GM12878 (cell line): ENCODE data around the gene ISG15. TPM values are rescaled to one million over a fixed set of nuclear protein-coding genes. Genes with fewer than 3 reads are reported as not detected.

ENCODE experiments used
- BACH1 ChIP-seq: fragments of 450-650 bp; IDR thresholded peaks from 2 replicates; pipeline ENCODE4 v1.6.1; 2017; ENCODE audit warnings: mild to moderate bottlenecking, borderline replicate concordance
- CBFB ChIP-seq: IDR thresholded peaks from 2 replicates; pipeline ENCODE4 v1.6.1; 2016; ENCODE audit warnings: antibody characterized with exemption, low read depth
- CEBPB ChIP-seq, 2 experiments: fragments of 150-350 bp in 1 of 2; IDR thresholded peaks; 2 replicates each; pipeline ENCODE4 v1.6.1; 2012 to 2014; ENCODE audit warnings: low read depth in 2 of 2, low read length in 2 of 2, borderline replicate concordance in 1 of 2, inconsistent platforms in 1 of 2
- E2F8 ChIP-seq: fragments of 450-650 bp; IDR thresholded peaks from 2 replicates; pipeline ENCODE4 v1.6.1; 2018; ENCODE audit warnings: mild to moderate bottlenecking, low read depth, moderate library complexity; ENCODE audit not compliant: partially characterized antibody
- ESRRA ChIP-seq: IDR thresholded peaks from 2 replicates; pipeline ENCODE4 v1.6.1; 2012; ENCODE audit warnings: mild to moderate bottlenecking, low read length, improper control_type of control experiment
- EZH2 ChIP-seq: IDR thresholded peaks from 2 replicates; pipeline ENCODE4 v1.6.1; 2012; ENCODE audit warnings: low read depth, mild to moderate bottlenecking, control low read depth, inconsistent platforms, low read length, borderline replicate concordance; ENCODE audit not compliant: control insufficient read depth
- FOXK2 ChIP-seq: fragments of 450-650 bp; IDR thresholded peaks from 2 replicates; pipeline ENCODE4 v1.6.1; 2017; ENCODE audit warnings: mild to moderate bottlenecking, moderate library complexity
- JUNB ChIP-seq: IDR thresholded peaks from 2 replicates; pipeline ENCODE4 v1.6.1; 2016; ENCODE audit warnings: antibody characterized with exemption, mild to moderate bottlenecking
- KLF5 ChIP-seq: fragments of 450-650 bp; IDR thresholded peaks from 2 replicates; pipeline ENCODE4 v1.6.1; 2014; ENCODE audit warnings: mild to moderate bottlenecking; ENCODE audit not compliant: partially characterized antibody
- NR2C1 ChIP-seq: fragments of 450-650 bp; IDR thresholded peaks from 2 replicates; pipeline ENCODE4 v1.6.1; 2017; ENCODE audit warnings: antibody characterized with exemption, mild to moderate bottlenecking, moderate library complexity
- NR2F1 ChIP-seq: fragments of 450-650 bp; conservative IDR thresholded peaks from 2 replicates; pipeline ENCODE4 v1.6.1; 2017; ENCODE audit warnings: mild to moderate bottlenecking
- NRF1 ChIP-seq: conservative IDR thresholded peaks from 2 replicates; pipeline ENCODE4 v1.6.1; 2011; ENCODE audit warnings: mild to moderate bottlenecking, low read depth, low read length, improper control_type of control experiment
- PML ChIP-seq: IDR thresholded peaks from 2 replicates; pipeline ENCODE4 v1.6.1; 2012; ENCODE audit warnings: low read length, inconsistent platforms
- RAD51 ChIP-seq: fragments of 450-650 bp; IDR thresholded peaks from 2 replicates; pipeline ENCODE4 v1.6.1; 2016; ENCODE audit warnings: moderate library complexity, mild to moderate bottlenecking, inconsistent platforms
- RCOR1 ChIP-seq: conservative IDR thresholded peaks from 2 replicates; pipeline ENCODE4 v1.6.1; 2012; ENCODE audit warnings: low read depth, low read length, improper control_type of control experiment
- RFX5 ChIP-seq: IDR thresholded peaks from 2 replicates; pipeline ENCODE4 v1.6.1; 2011; ENCODE audit warnings: low read depth, low read length, improper control_type of control experiment
- RUNX3 ChIP-seq: IDR thresholded peaks from 2 replicates; pipeline ENCODE4 v1.6.1; 2012; ENCODE audit warnings: low read length, inconsistent platforms
- ZNF24 ChIP-seq: fragments of 450-650 bp; IDR thresholded peaks from 2 replicates; pipeline ENCODE4 v1.6.1; 2017; ENCODE audit warnings: antibody characterized with exemption, mild to moderate bottlenecking
- polyA plus RNA-seq, 11 experiments: library from polyadenylated mRNA; depleted of rRNA in 4 of 11; unstranded in 6 of 11; stranded (reverse) in 5 of 11; fragments of >200 nt; fragmentation: Nextera tagmentation in 4 of 11; fragmentation: Illumina TruSeq in 1 of 11; extraction: Ambion mirVana in 4 of 11; extraction: Trizol in 1 of 11; gene quantifications; 1 replicate in 1 of 11; 2 replicates in 10 of 11; pipeline versions ENCODE4 v1.2.1 to v1.2.3, GENCODE V29; 2011 to 2016; ENCODE audit warnings: inconsistent platforms in 2 of 11, missing spikeins in 2 of 11, low read depth in 1 of 11
- total RNA-seq, 4 experiments: library from RNA; depleted of rRNA in 3 of 4; stranded (reverse); fragments of >200 nt in 3 of 4; fragmentation: Illumina TruSeq in 1 of 4; extraction: Trizol in 1 of 4; gene quantifications; 2 replicates each; pipeline versions ENCODE4 v1.2.1 to v1.2.3, GENCODE V29; 2013 to 2021
- TF ChIP-seq, protein P1 (sequence below): IDR thresholded peaks from 2 replicates; pipeline ENCODE4 v1.6.1; 2012; ENCODE audit warnings: improper control_type of control experiment, low read depth, low read length; ENCODE audit not compliant: insufficient replicate concordance
- TF ChIP-seq, protein P2 (sequence below): IDR thresholded peaks from 2 replicates; pipeline ENCODE4 v1.6.1; 2012; ENCODE audit warnings: low read depth, low read length, improper control_type of control experiment

Gene ISG15
- total and polyA plus RNA-seq, 10 of the 15 experiments (the other 5 are each of a cell fraction or from before 2014, with no cell fraction given) = 7.8 to 384 (median 274) TPM

DNA sequence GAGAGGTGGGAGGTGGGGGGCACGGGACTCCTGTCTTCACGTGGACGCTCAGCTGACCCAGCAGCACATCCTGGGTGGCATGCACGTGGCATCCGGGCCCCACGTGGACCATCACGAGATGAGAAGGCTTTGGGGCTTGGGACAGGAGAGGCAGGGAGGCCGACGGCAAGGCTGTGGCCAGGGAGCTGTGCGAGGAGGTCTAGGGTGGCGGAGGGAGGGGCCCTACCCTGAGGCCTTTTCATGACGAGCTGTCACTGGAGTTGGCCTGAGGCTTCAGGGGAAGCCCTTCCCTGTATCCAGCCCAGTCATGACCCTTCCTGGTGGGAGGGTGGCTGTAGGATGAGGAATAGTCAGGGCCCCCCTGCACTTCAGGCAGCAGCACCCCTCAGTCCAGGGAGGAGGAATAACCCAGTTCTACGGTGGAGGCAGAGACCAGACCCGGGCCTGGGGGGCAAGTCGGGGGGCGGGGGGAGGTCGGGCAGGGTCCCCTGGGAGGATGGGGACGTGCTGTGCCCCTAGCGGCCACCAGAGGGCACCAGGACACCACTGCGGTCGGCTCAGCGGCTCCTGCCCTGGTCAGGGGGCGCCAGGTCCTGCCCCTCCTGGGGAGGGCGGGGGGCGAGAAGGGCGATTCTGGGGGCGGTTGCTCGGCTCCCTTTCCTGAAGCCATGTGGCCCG, 29.4 kb upstream of the ISG15 start (continued):
- no peak for TF ChIP-seq ZNF24
- TF ChIP-seq KLF5 = no peak
- TF ChIP-seq JUNB = no peak
- TF ChIP-seq ESRRA = no peak
- TF ChIP-seq FOXK2 = no peak
- no peak for TF ChIP-seq CBFB
- no peak for TF ChIP-seq NR2C1
- TF ChIP-seq PML = no peak
- TF ChIP-seq NRF1 = no peak
- TF ChIP-seq RFX5 = no peak
- TF ChIP-seq, protein P1, sequence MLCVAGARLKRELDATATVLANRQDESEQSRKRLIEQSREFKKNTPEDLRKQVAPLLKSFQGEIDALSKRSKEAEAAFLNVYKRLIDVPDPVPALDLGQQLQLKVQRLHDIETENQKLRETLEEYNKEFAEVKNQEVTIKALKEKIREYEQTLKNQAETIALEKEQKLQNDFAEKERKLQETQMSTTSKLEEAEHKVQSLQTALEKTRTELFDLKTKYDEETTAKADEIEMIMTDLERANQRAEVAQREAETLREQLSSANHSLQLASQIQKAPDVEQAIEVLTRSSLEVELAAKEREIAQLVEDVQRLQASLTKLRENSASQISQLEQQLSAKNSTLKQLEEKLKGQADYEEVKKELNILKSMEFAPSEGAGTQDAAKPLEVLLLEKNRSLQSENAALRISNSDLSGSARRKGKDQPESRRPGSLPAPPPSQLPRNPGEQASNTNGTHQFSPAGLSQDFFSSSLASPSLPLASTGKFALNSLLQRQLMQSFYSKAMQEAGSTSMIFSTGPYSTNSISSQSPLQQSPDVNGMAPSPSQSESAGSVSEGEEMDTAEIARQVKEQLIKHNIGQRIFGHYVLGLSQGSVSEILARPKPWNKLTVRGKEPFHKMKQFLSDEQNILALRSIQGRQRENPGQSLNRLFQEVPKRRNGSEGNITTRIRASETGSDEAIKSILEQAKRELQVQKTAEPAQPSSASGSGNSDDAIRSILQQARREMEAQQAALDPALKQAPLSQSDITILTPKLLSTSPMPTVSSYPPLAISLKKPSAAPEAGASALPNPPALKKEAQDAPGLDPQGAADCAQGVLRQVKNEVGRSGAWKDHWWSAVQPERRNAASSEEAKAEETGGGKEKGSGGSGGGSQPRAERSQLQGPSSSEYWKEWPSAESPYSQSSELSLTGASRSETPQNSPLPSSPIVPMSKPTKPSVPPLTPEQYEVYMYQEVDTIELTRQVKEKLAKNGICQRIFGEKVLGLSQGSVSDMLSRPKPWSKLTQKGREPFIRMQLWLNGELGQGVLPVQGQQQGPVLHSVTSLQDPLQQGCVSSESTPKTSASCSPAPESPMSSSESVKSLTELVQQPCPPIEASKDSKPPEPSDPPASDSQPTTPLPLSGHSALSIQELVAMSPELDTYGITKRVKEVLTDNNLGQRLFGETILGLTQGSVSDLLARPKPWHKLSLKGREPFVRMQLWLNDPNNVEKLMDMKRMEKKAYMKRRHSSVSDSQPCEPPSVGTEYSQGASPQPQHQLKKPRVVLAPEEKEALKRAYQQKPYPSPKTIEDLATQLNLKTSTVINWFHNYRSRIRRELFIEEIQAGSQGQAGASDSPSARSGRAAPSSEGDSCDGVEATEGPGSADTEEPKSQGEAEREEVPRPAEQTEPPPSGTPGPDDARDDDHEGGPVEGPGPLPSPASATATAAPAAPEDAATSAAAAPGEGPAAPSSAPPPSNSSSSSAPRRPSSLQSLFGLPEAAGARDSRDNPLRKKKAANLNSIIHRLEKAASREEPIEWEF = no peak
- TF ChIP-seq RAD51 = no peak
- TF ChIP-seq RUNX3 = peak; percentile 61
- TF ChIP-seq, protein P2, sequence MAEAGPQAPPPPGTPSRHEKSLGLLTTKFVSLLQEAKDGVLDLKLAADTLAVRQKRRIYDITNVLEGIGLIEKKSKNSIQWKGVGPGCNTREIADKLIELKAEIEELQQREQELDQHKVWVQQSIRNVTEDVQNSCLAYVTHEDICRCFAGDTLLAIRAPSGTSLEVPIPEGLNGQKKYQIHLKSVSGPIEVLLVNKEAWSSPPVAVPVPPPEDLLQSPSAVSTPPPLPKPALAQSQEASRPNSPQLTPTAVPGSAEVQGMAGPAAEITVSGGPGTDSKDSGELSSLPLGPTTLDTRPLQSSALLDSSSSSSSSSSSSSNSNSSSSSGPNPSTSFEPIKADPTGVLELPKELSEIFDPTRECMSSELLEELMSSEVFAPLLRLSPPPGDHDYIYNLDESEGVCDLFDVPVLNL = no peak
- TF ChIP-seq CEBPB (IDR thresholded peaks at IDR 0.05; ENCODE audit: borderline replicate concordance in 1 of 2, low read depth in 2 of 2, low read length in 2 of 2) = no peak
- no peak for TF ChIP-seq RCOR1
- no peak for TF ChIP-seq BACH1
- no peak for TF ChIP-seq NR2F1
- TF ChIP-seq E2F8 = no peak
- TF ChIP-seq EZH2 = no peak
